ENCODE data around the gene APRT.
A peak's percentile ranks its signal among the peaks of the same experiment; 100 is the strongest.
"Not testable (repeated sequence)": the region's sequence is repeated elsewhere in the genome, so short reads cannot be mapped to it uniquely, and the experiment has no call there.

Gene APRT

GRCh38 chr16:88773812-88774291, 37.9 kb downstream of the APRT start:
- Mint-ChIP-seq H3K27me3 (no peaks in the 10 kb centered on the region), H3K4me3 (no peak overlapping the region), H3K4me1 (ENCODE audit: low read depth) (peaks cover 43% of the 10 kb centered on the region), H3K36me3 (ENCODE audit: low read depth) (peaks cover 29% of the 10 kb centered on the region), H3K9me3 (no peaks in the 10 kb centered on the region), H3K27ac (no peak overlapping the region)
- no peak for DNase-seq

GRCh38 chr16:88772871-88773811, 38.6 kb downstream of the APRT start:
- Mint-ChIP-seq H3K27ac (no peak overlapping the region), H3K27me3 (no peaks in the 10 kb centered on the region), H3K36me3 (ENCODE audit: low read depth) (peaks cover 25% of the 10 kb centered on the region), H3K9me3 (no peaks in the 10 kb centered on the region), H3K4me3 (no peak overlapping the region), H3K4me1 (ENCODE audit: low read depth) (peaks cover 39% of the 10 kb centered on the region)
- no peak for DNase-seq

GRCh38 chr16:88771781-88772180, 39.9 kb downstream of the APRT start:
- not testable (repeated sequence) for H3K9me3 Mint-ChIP-seq, H3K4me3 Mint-ChIP-seq, H3K27ac Mint-ChIP-seq, H3K27me3 Mint-ChIP-seq, DNase-seq
- Mint-ChIP-seq H3K4me1 (ENCODE audit: low read depth) (peaks cover 40% of the 10 kb centered on the region), H3K36me3 (ENCODE audit: low read depth) (peaks cover 19% of the 10 kb centered on the region)

- DNase-seq, result no peak
- Mint-ChIP-seq H3K27me3 (no peaks in the 10 kb centered on the region), H3K9me3 (no peaks in the 10 kb centered on the region), H3K36me3 (ENCODE audit: low read depth) (peaks cover 14% of the 10 kb centered on the region), H3K4me1 (ENCODE audit: low read depth) (peaks cover 43% of the 10 kb centered on the region), H3K4me3 (no peak overlapping the region), H3K27ac (peak overlapping the region; percentile 37)
Observed at GRCh38 chr16:88771294-88771772, 40.4 kb downstream of the APRT start.

GRCh38 chr16:88770461-88771293, 41.1 kb downstream of the APRT start:
- peaks cover 50% of the 10 kb centered on the region for H3K4me1 Mint-ChIP-seq (ENCODE audit: low read depth)
- no peak overlapping the region for H3K4me3 Mint-ChIP-seq
- peak overlapping the region; percentile 37 for H3K27ac Mint-ChIP-seq
- H3K36me3 Mint-ChIP-seq (ENCODE audit: low read depth), result peaks cover 17% of the 10 kb centered on the region
- H3K9me3 Mint-ChIP-seq, result no peaks in the 10 kb centered on the region
- H3K27me3 Mint-ChIP-seq, result no peaks in the 10 kb centered on the region
- no peak for DNase-seq

GRCh38 chr16:88769617-88770460, 41.9 kb downstream of the APRT start:
- Mint-ChIP-seq H3K27ac (no peak overlapping the region), H3K36me3 (ENCODE audit: low read depth) (peaks cover 14% of the 10 kb centered on the region), H3K4me3 (no peak overlapping the region), H3K27me3 (no peaks in the 10 kb centered on the region), H3K9me3 (no peaks in the 10 kb centered on the region), H3K4me1 (ENCODE audit: low read depth) (peaks cover 50% of the 10 kb centered on the region)
- DNase-seq, result peak; percentile 50

- DNase-seq, result no peak
- H3K4me3 Mint-ChIP-seq, result no peak overlapping the region
- no peaks in the 10 kb centered on the region for H3K9me3 Mint-ChIP-seq
- H3K27me3 Mint-ChIP-seq, result no peaks in the 10 kb centered on the region
- H3K4me1 Mint-ChIP-seq (ENCODE audit: low read depth), result peaks cover 54% of the 10 kb centered on the region
- no peak overlapping the region for H3K27ac Mint-ChIP-seq
- peaks cover 24% of the 10 kb centered on the region for H3K36me3 Mint-ChIP-seq (ENCODE audit: low read depth)
Observed at GRCh38 chr16:88768071-88768783, 43.5 kb downstream of the APRT start.

- no peak overlapping the region for H3K4me3 Mint-ChIP-seq
- H3K27me3 Mint-ChIP-seq, result no peaks in the 10 kb centered on the region
- DNase-seq, result no peak
- peaks cover 50% of the 10 kb centered on the region for H3K4me1 Mint-ChIP-seq (ENCODE audit: low read depth)
- H3K9me3 Mint-ChIP-seq, result no peaks in the 10 kb centered on the region
- peak overlapping the region; percentile 52 for H3K27ac Mint-ChIP-seq
- H3K36me3 Mint-ChIP-seq (ENCODE audit: low read depth), result peaks cover 28% of the 10 kb centered on the region
Observed at GRCh38 chr16:88767546-88768070, 44.1 kb downstream of the APRT start.

- H3K9me3 Mint-ChIP-seq, result no peaks in the 10 kb centered on the region
- no peak for DNase-seq
- H3K4me3 Mint-ChIP-seq, result no peak overlapping the region
- H3K36me3 Mint-ChIP-seq (ENCODE audit: low read depth), result peaks cover 28% of the 10 kb centered on the region
- no peaks in the 10 kb centered on the region for H3K27me3 Mint-ChIP-seq
- H3K27ac Mint-ChIP-seq, result peak overlapping the region; percentile 42
- H3K4me1 Mint-ChIP-seq (ENCODE audit: low read depth), result peaks cover 50% of the 10 kb centered on the region
Observed at GRCh38 chr16:88766975-88767374, 44.8 kb downstream of the APRT start.

GRCh38 chr16:88764913-88765349, 46.8 kb downstream of the APRT start:
- H3K4me1 Mint-ChIP-seq (ENCODE audit: low read depth), result peaks cover 43% of the 10 kb centered on the region
- H3K36me3 Mint-ChIP-seq (ENCODE audit: low read depth), result peaks cover 28% of the 10 kb centered on the region
- peak overlapping the region; percentile 18 for H3K27ac Mint-ChIP-seq
- H3K27me3 Mint-ChIP-seq, result no peaks in the 10 kb centered on the region
- DNase-seq, result no peak
- H3K4me3 Mint-ChIP-seq, result no peak overlapping the region
- no peaks in the 10 kb centered on the region for H3K9me3 Mint-ChIP-seq

- Mint-ChIP-seq H3K4me1 (ENCODE audit: low read depth) (peaks cover 42% of the 10 kb centered on the region), H3K36me3 (ENCODE audit: low read depth) (peaks cover 23% of the 10 kb centered on the region), H3K27me3 (no peaks in the 10 kb centered on the region), H3K27ac (no peak overlapping the region), H3K4me3 (no peak overlapping the region), H3K9me3 (no peaks in the 10 kb centered on the region)
- DNase-seq, result no peak
Observed at GRCh38 chr16:88764080-88764479, 47.6 kb downstream of the APRT start.

- DNase-seq, result no peak
- Mint-ChIP-seq H3K27me3 (no peaks in the 10 kb centered on the region), H3K27ac (no peak overlapping the region), H3K4me1 (ENCODE audit: low read depth) (peaks cover 45% of the 10 kb centered on the region), H3K36me3 (ENCODE audit: low read depth) (peaks cover 21% of the 10 kb centered on the region), H3K4me3 (no peak overlapping the region), H3K9me3 (no peaks in the 10 kb centered on the region)
Observed at GRCh38 chr16:88763502-88764053, 48.1 kb downstream of the APRT start.

- Mint-ChIP-seq H3K4me3 (no peak overlapping the region), H3K9me3 (no peaks in the 10 kb centered on the region), H3K36me3 (ENCODE audit: low read depth) (peaks cover 21% of the 10 kb centered on the region), H3K27me3 (no peaks in the 10 kb centered on the region), H3K4me1 (ENCODE audit: low read depth) (peaks cover 49% of the 10 kb centered on the region), H3K27ac (no peak overlapping the region)
- DNase-seq, result no peak
Observed at GRCh38 chr16:88762941-88763340, 48.8 kb downstream of the APRT start.
